ENCODE data around the gene BICD1. TPM values are rescaled to one million over a fixed set of nuclear protein-coding genes. Genes with fewer than 3 reads are reported as not detected.

The BICD1 gene
- total RNA-seq, 1 donor from 2014 or later = 95.0 TPM

- DNase-seq (ENCODE audit: low spot score) = no peak
- intact Hi-C loops (cut with DNase I) = no loop called here
- ATAC-seq = no peak
These were observed 294.2 kb downstream of the BICD1 start for GRCh38 chr12:32400866-32401265.

DNA sequence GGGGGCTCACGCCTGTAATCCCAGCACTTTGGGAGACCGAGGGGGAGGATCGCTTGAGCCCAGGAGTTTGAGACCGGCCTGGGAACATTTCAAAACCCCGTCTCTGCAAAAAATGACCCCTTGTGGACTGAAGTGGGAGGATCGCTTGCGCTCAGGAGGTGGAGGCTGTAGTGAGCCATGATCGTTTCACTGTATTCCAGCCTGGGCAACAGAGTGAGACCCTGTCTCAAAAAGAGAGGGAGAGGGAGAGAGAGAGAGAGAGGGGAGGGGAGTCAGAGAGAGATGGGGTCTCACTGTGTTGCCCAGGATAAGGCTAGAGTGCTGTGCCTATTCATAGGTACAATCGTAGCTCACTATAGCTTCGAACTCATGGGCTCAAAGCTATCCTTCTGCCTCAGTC lies 295.5 kb downstream of the BICD1 start:
- ATAC-seq (no peak), DNase-seq (ENCODE audit: low spot score) (no peak)
- intact Hi-C loops (cut with DNase I) = no loop called here

DNA sequence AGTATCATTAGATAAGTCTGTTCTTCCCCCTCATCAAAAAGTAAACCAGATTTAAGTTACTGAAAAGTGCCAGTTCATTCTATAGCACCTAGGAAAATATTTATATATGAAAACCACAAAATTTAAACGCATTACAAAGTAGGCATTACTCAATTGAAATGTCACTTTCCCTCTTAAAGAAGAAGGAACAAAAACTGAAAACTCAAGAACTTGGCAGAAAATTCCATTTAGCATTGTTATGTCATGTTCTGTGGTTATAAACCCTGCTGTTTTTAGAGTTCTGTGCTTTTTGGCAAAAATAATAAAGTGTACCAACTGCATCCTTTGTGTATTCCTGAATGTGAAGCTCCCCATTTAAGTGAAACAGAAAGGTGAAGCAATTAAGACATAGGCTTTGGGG lies 296.3 kb downstream of the BICD1 start:
- DNase-seq (ENCODE audit: low spot score) = no peak
- ATAC-seq = no peak
- intact Hi-C loops (cut with DNase I) = no loop called here

- no peak for DNase-seq (ENCODE audit: low spot score)
- intact Hi-C loops (cut with DNase I) = no loop called here
- ATAC-seq = no peak
These were observed 301.1 kb downstream of the BICD1 start for GRCh38 chr12:32407795-32408194.

DNA sequence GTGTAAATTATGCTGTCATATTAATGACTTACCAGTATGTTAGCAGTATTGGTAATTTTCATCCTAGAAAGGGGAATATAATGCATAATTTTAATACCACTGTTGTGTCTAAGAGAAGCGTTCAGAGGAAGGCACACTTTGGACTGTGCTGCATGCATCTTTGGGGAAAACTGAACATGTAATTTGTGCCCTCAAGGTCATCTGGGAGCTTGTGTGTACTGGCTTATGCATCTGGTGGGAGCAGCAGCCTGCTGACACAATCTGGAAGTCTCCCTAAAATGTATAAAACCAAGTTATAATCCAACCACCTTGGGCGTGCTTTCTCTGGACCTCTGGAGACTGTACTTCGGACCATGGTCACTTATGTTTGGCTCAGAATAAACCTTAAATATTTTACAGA lies 306.8 kb downstream of the BICD1 start:
- DNase-seq (ENCODE audit: low spot score) (no peak), ATAC-seq (no peak)
- intact Hi-C loops (cut with DNase I) = no loop called here

GRCh38 chr12:32418221-32418620 lies 311.6 kb downstream of the BICD1 start:
- ATAC-seq (no peak), DNase-seq (ENCODE audit: low spot score) (no peak)
- intact Hi-C loops (cut with DNase I) = no loop called here

DNA sequence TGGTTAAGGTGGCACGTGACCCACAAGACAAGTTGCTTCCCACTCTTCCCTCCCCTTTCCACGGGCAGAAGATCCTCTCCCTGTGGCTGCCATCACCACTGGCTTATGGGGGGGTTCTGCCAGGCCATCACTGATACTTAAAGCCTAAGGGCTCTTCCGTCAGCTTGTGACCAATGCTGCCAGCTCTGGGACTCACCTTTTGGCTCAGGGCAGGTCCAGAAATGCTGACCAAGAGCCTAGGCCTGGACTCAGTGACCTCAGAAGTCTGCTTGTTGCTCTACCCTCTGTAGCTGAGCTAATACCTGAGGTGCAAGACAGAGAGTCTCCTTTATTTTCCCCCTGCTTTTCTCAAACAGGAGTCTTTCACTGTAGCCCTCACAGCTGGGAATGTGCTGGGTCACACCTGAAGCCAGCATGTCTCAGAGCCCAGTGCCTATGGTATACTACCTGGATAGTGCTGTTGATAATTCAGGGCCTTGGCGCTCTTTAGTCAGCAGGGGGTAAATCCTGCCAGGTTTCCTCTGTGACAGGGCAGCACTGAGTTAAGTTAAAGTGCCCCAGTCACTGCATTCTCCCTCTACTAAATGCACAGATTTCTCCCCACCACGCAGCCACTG lies 312.4 kb downstream of the BICD1 start:
- ATAC-seq = no peak
- DNase-seq (ENCODE audit: low spot score) = no peak
- intact Hi-C loops (cut with DNase I) = no loop called here

- DNase-seq (ENCODE audit: low spot score) (no peak), ATAC-seq (peak; percentile 45)
- intact Hi-C loops (cut with DNase I) = no loop called here
These were observed 312.9 kb downstream of the BICD1 start for GRCh38 chr12:32419520-32419960.

DNA sequence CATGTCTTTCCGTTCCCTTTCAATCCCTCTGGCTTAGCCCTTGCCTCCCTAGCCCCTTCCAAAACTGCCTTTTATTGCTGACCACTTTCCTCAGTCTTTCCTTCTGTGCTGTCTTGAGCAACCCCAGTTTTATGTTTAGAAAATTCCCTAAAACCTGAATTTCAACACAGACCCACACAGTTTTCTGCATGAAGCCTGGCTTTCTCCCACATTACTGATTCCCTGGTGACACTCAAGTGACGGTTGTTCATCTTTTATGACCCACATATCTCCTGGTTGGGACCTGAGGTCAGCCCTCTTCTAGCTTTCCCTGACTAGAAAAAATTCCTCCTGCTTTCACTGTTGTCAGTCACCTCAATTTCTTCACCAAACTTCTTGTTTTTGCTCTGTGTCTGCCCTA lies 313.7 kb downstream of the BICD1 start:
- DNase-seq (ENCODE audit: low spot score) (no peak), ATAC-seq (no peak)
- intact Hi-C loops (cut with DNase I) = no loop called here

GRCh38 chr12:32423559-32423958 lies 316.9 kb downstream of the BICD1 start:
- DNase-seq (ENCODE audit: low spot score) (no peak), ATAC-seq (no peak)
- intact Hi-C loops (cut with DNase I) = no loop called here

GRCh38 chr12:32431025-32431424 lies 324.4 kb downstream of the BICD1 start:
- intact Hi-C loops (cut with DNase I) = no loop called here
- ATAC-seq = no peak
- no peak for DNase-seq (ENCODE audit: low spot score)

Other genes with a start within 250 kb of the BICD1 start
- gene RESF1, start 147.4 kb upstream of the BICD1 start, total RNA-seq = 65.4 TPM

All from sciatic nerve (tissue), 2 donors.